Endothelial cell of umbilical vein (primary cell): ENCODE data around the gene LCT. TPM values are rescaled to one million over a fixed set of nuclear protein-coding genes. Genes with fewer than 3 reads are reported as not detected.
A peak's percentile ranks its signal among the peaks of the same experiment; 100 is the strongest.

Experiments
- BruUV-seq: library from RNA; stranded (reverse); fragments of 400-500 nt; replicated peaks from 2 replicates; lab custom pipeline; 2021; lab: Mats Ljungman, UMichigan
- CTCF ChIA-PET: fragments of 300-600, 350-600 bp; sonication (Branson Sonifier 250); formaldehyde crosslinking; loops from one replicate; lab custom pipeline; 2021; ENCODE audit warnings: antibody characterized with exemption, inconsistent platforms; lab: Charles Lee
- POLR2A ChIA-PET: fragments of 300-600, 350-600 bp; sonication (Branson Sonifier 250); formaldehyde crosslinking; loops from one replicate; lab custom pipeline; 2021; ENCODE audit warnings: antibody characterized with exemption, inconsistent platforms; lab: Charles Lee
- DNase-seq: peaks from one replicate; pipeline ENCODE4 v3.0.0-alpha.2; 2011; ENCODE audit warnings: low read depth, low spot score
- FAIRE-seq: peaks from 2 replicates; lab custom pipeline; 2011; peaks lifted over from hg19 to GRCh38; lab: Jason Lieb, UNC
- H2AFZ ChIP-seq: 2 replicates; pipeline ENCODE4 v1.6.0; 2012; ENCODE audit warnings: low read depth, low read length, control low read depth, inconsistent platforms
- H3K27ac ChIP-seq: 2 replicates; pipeline ENCODE4 v1.5.1; 2011; ENCODE audit warnings: low read depth, mild to moderate bottlenecking, control low read depth, low read length, moderate library complexity; ENCODE audit not compliant: insufficient read depth
- H3K27me3 ChIP-seq, 2 experiments: 2 replicates each; pipeline versions ENCODE4 v1.6.0 to v1.6.1; 2011; ENCODE audit warnings: low read length in 2 of 2, mixed read lengths in 1 of 2; ENCODE audit not compliant: control insufficient read depth in 2 of 2, insufficient read depth in 2 of 2
- H3K36me3 ChIP-seq, 2 experiments: 2 replicates in 1 of 2; 3 replicates in 1 of 2; pipeline ENCODE4 v1.5.1; 2011; ENCODE audit warnings: low read length in 2 of 2, mild to moderate bottlenecking in 1 of 2, moderate library complexity in 1 of 2; ENCODE audit not compliant: control insufficient read depth in 2 of 2, insufficient read depth in 2 of 2; ENCODE audit errors: extremely low read depth in 1 of 2
- H3K4me1 ChIP-seq: 3 replicates; pipeline ENCODE4 v1.5.1; 2011; ENCODE audit warnings: mild to moderate bottlenecking, low read length; ENCODE audit not compliant: control insufficient read depth, insufficient read depth; ENCODE audit errors: extremely low read depth
- H3K4me2 ChIP-seq: 2 replicates; pipeline ENCODE4 v1.6.1; 2011; ENCODE audit warnings: low read length, control low read depth, mixed read lengths; ENCODE audit not compliant: insufficient read depth
- H3K4me3 ChIP-seq, 3 experiments: fragments of 200-600 bp in 1 of 3; sonication (generic), shearing (Covaris generic) in 1 of 3; replicated peaks in 1 of 3; 2 replicates each; pipeline ENCODE4 v1.5.1; 2011 to 2016; ENCODE audit warnings: control low read depth in 3 of 3, low read length in 3 of 3, mild to moderate bottlenecking in 2 of 3, inconsistent platforms in 1 of 3, low read depth in 1 of 3, moderate library complexity in 1 of 3; ENCODE audit not compliant: insufficient read depth in 1 of 3
- H3K79me2 ChIP-seq: 2 replicates; pipeline ENCODE4 v1.6.0; 2012; ENCODE audit warnings: low read length, inconsistent platforms; ENCODE audit not compliant: control insufficient read depth, insufficient read depth
- H3K9ac ChIP-seq: replicated peaks from 2 replicates; pipeline ENCODE3; 2011; ENCODE audit warnings: low read length, control low read depth; ENCODE audit not compliant: insufficient read depth; ENCODE audit errors: extremely low read depth
- H3K9me1 ChIP-seq: replicated peaks from 3 replicates; pipeline ENCODE4 v1.6.0; 2011; ENCODE audit warnings: mild to moderate bottlenecking, low read length; ENCODE audit not compliant: control insufficient read depth, insufficient read depth; ENCODE audit errors: extremely low read depth
- H3K9me3 ChIP-seq: replicated peaks from 2 replicates; pipeline ENCODE4 v1.5.1; 2012; ENCODE audit warnings: low read length, inconsistent platforms; ENCODE audit not compliant: control insufficient read depth, insufficient read depth
- H4K20me1 ChIP-seq: replicated peaks from 2 replicates; pipeline ENCODE3; 2011; ENCODE audit warnings: mild to moderate bottlenecking, low read length; ENCODE audit not compliant: control insufficient read depth, insufficient read depth; ENCODE audit errors: extremely low read depth
- EZH2 ChIP-seq: IDR thresholded peaks from 2 replicates; pipeline ENCODE4 v1.6.1; 2012; ENCODE audit warnings: borderline replicate concordance, low read depth, mild to moderate bottlenecking, moderate library complexity, low read length, inconsistent platforms; ENCODE audit not compliant: severe bottlenecking
- FOS ChIP-seq: IDR thresholded peaks from 2 replicates; pipeline ENCODE4 v1.6.1; 2011; ENCODE audit warnings: mild to moderate bottlenecking, low read length, moderate library complexity, borderline replicate concordance; ENCODE audit not compliant: insufficient read depth
- GATA2 ChIP-seq: IDR thresholded peaks from 2 replicates; pipeline ENCODE4 v1.7.0; 2011; ENCODE audit warnings: low read depth, mild to moderate bottlenecking, moderate library complexity, mixed read lengths, low read length; ENCODE audit not compliant: insufficient read length, insufficient read depth
- JUN ChIP-seq: IDR thresholded peaks from 2 replicates; pipeline ENCODE4 v1.6.1; 2011; ENCODE audit warnings: borderline replicate concordance, low read depth; ENCODE audit not compliant: insufficient read length, insufficient read depth
- MYC ChIP-seq: IDR thresholded peaks from one replicate; pipeline ENCODE4 v1.6.1; 2011; ENCODE audit warnings: mild to moderate bottlenecking, low read depth, low read length
- POLR2A ChIP-seq: IDR thresholded peaks from 2 replicates; pipeline ENCODE4 v1.6.1; 2012; ENCODE audit warnings: low read depth, mild to moderate bottlenecking, control low read depth, low read length
- POLR2AphosphoS5 ChIP-seq: IDR thresholded peaks from 2 replicates; pipeline ENCODE4 v1.6.1; 2012; ENCODE audit warnings: low read depth, mild to moderate bottlenecking, control low read depth, low read length, moderate library complexity; ENCODE audit not compliant: insufficient read depth
- dilution Hi-C: fragments of 300-500 bp; cut with MboI; formaldehyde crosslinking; loops from one replicate; pipeline ENCODE4 v1.15.0; 2019; ENCODE audit warnings: low sequenced_read_pairs; ENCODE audit not compliant: extremely low pct_ligation_motif_present
- intact Hi-C: fragments of 100-400 bp; cut with micrococcal nuclease; formaldehyde crosslinking; loops from one replicate; pipeline ENCODE4 v1.10.0; 2022
- polyA plus RNA-seq, 4 experiments: library from polyadenylated mRNA; depleted of rRNA in 3 of 4; stranded (reverse) in 3 of 4; unstranded in 1 of 4; fragments of >200 nt; gene quantifications; 2 replicates each; pipeline versions ENCODE4 v1.2.1 to v1.2.3, GENCODE V29; 2011 to 2012; ENCODE audit warnings: missing spikeins in 1 of 4
- total RNA-seq: library from RNA; stranded (reverse); gene quantifications from 2 replicates; pipeline ENCODE4 v1.2.3, GENCODE V29; 2021
- TF ChIP-seq, protein P1 (sequence below): IDR thresholded peaks from 2 replicates; pipeline ENCODE4 v1.6.1; 2011; ENCODE audit not compliant: insufficient read depth, insufficient read length
- TF ChIP-seq, protein P2 (sequence below), 2 donors: IDR thresholded peaks; 1 replicate in 1 of 2; 2 replicates in 1 of 2; pipeline ENCODE4 v1.5.1; 2011; ENCODE audit warnings: low read length in 2 of 2, mild to moderate bottlenecking in 2 of 2, moderate library complexity in 2 of 2, control low read depth in 1 of 2, inconsistent platforms in 1 of 2, low read depth in 1 of 2; ENCODE audit not compliant: insufficient read depth in 1 of 2; ENCODE audit errors: extremely low read depth in 1 of 2

LCT gene
- total and polyA plus RNA-seq, 2 donors (not counting 3 experiments of a cell fraction or from before 2014, with no cell fraction given) = 0.07 TPM; not detected in 1

DNA sequence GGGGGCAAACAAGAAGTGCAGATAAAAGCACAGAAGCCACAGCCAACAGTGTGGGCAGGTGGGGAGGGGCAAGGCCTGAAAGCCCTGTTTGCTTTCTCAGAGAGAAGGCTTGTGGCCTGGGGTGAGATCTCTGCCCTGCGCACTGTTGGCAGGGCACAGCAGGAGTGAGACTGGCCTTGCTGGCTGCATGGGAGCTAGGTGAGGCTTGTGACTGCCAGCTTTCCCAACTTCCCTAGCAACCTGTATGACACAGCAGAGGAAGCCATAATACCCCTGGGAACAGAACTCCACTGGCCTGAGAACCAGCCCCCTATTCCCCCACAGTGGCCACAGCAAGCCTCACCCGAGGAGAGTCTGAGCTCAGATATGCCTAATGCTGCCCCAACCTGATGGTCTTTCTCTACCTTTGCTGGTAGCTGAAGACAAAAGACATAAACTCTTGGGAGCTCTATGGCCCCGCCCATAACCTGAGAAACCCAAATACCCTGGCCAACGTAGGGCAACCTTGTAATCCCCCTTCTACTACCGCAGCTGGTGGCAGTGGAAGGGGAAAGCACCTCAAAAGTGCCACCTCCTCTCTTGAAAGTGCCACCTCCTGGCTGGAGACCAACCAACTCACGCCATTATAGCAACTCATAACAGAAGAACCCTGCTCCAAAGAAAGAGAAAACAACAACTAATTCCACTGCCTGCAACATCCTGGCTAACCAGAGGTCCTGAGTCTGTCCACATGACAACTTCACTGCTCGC is 44.4 kb downstream of the LCT start:
- Histone ChIP-seq H2AFZ (no peak overlapping the region), H3K4me1 (no peaks in the 10 kb centered on the region), H3K79me2 (no peaks in the 10 kb centered on the region), H3K4me2 (no peak overlapping the region), H3K27me3 (no peaks in the 10 kb centered on the region), H3K9me3 (no peaks in the 10 kb centered on the region), H3K9me1 (no peaks in the 10 kb centered on the region), H3K36me3 (no peaks in the 10 kb centered on the region), H3K9ac (no peak overlapping the region), H4K20me1 (no peaks in the 10 kb centered on the region), H3K4me3 (no peak overlapping the region), H3K27ac (no peak overlapping the region)
- no TSS peak for BruUV-seq
- intact Hi-C loops (no loop called here), dilution Hi-C loops (no loop called here)
- CTCF ChIA-PET = interaction anchor here (0.6 to 2.0 kb wide), 4 partner anchors 10 to 804 kb away, joined by 3 to 4 read pairs (median 3); no protein-coding TSS in a partner anchor
- TF ChIP-seq GATA2 (no peak), POLR2AphosphoS5 (no peak), EZH2 (no peak), FOS (no peak)
- POLR2A ChIA-PET = no interaction called here
- no peak for DNase-seq
- FAIRE-seq = no peak

DNA sequence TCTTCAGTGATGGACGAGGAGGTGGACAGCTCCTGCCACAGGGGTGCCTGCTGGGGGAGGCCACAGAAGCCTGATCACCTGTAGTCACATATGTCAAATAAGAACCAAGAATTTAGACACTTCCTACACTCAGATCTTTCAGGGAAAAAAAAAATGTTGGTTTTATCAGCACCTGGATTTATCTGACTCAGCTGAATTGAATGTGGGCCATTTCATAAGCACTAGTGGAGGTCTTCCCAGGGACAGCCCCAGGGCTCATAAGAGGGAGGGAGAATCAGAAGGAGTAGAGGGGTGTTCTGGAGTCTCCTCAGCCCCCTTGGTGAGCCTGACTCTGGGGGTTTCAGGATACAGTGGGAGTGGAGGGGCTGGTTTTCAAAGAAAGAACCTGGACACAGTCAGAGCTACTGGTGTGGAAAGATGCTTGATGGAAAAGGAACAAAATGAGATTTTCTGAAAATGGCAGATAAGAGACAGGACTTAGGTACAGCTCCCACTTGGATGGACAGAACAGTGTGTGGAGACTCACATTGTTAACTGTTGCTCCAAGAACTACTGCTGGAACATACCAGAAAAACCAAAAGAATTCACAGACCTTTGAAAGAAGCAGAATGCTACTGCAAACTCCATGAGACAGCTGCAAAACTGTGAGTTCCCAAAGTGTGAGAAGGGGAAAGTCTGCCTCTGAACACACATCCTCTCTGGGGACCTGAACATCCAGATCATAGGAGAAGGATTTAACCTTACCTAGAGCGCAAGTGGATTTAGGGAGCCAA is 45.4 kb downstream of the LCT start:
- ChIA-PET CTCF (interaction anchor here (0.6 to 2.0 kb wide), 4 partner anchors 9 to 803 kb away, joined by 3 to 4 read pairs (median 3); no protein-coding TSS in a partner anchor), POLR2A (no interaction called here)
- Histone ChIP-seq H3K27ac (no peak overlapping the region), H3K36me3 (no peaks in the 10 kb centered on the region), H4K20me1 (no peaks in the 10 kb centered on the region), H2AFZ (no peak overlapping the region), H3K9ac (no peak overlapping the region), H3K27me3 (no peaks in the 10 kb centered on the region), H3K4me1 (peaks cover 7% of the 10 kb centered on the region), H3K4me3 (no peak overlapping the region), H3K9me3 (no peaks in the 10 kb centered on the region), H3K9me1 (no peaks in the 10 kb centered on the region), H3K4me2 (no peak overlapping the region), H3K79me2 (no peaks in the 10 kb centered on the region)
- DNase-seq (no peak), FAIRE-seq (peak; percentile 28)
- intact Hi-C loops = no loop called here
- no TSS peak for BruUV-seq
- dilution Hi-C loops = no loop called here
- TF ChIP-seq MYC (no peak), GATA2 (no peak), EZH2 (no peak), POLR2AphosphoS5 (no peak), FOS (no peak), JUN (no peak), POLR2A (no peak)
- TF ChIP-seq, protein P1, sequence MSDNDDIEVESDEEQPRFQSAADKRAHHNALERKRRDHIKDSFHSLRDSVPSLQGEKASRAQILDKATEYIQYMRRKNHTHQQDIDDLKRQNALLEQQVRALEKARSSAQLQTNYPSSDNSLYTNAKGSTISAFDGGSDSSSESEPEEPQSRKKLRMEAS = no peak
- TF ChIP-seq, protein P2, sequence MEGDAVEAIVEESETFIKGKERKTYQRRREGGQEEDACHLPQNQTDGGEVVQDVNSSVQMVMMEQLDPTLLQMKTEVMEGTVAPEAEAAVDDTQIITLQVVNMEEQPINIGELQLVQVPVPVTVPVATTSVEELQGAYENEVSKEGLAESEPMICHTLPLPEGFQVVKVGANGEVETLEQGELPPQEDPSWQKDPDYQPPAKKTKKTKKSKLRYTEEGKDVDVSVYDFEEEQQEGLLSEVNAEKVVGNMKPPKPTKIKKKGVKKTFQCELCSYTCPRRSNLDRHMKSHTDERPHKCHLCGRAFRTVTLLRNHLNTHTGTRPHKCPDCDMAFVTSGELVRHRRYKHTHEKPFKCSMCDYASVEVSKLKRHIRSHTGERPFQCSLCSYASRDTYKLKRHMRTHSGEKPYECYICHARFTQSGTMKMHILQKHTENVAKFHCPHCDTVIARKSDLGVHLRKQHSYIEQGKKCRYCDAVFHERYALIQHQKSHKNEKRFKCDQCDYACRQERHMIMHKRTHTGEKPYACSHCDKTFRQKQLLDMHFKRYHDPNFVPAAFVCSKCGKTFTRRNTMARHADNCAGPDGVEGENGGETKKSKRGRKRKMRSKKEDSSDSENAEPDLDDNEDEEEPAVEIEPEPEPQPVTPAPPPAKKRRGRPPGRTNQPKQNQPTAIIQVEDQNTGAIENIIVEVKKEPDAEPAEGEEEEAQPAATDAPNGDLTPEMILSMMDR (IDR thresholded peaks at IDR 0.05; ENCODE audit: extremely low read depth in 1 of 2, insufficient read depth in 1 of 2, low read depth in 1 of 2, low read length in 2 of 2) = no peak
